ENCODE data around the gene PAX2.

- TF ChIP-seq CTCF (IDR thresholded peaks at IDR 0.05) (no peak), POLR2AphosphoS5 (IDR thresholded peaks at IDR 0.05) (no peak)
Measured at GRCh38 chr10:100825325-100825875, 80.0 kb downstream of the PAX2 start.
